Measurements from ENCODE around the gene ANGEL2. TPM values are rescaled to one million over a fixed set of nuclear protein-coding genes. Genes with fewer than 3 reads are reported as not detected.

Gene ANGEL2
- total RNA-seq, 1 experiment from 2014 or later, result 27.0 TPM

GRCh38 chr1:213060836-213061235, 45.2 kb upstream of the ANGEL2 start:
- Histone ChIP-seq H3K36me3 (ENCODE audit: low read depth, low read length) (no peaks in the 10 kb centered on the region), H3F3A (ENCODE audit: low read length, unreplicated experiment) (no peaks in the 10 kb centered on the region), H3K27me3 (ENCODE audit: low read length) (no peaks in the 10 kb centered on the region), H3K4me2 (ENCODE audit: low read length) (no peak overlapping the region), H3K79me2 (ENCODE audit: low read length) (peaks cover 92% of the 10 kb centered on the region), H3K9me2 (replicated peaks; ENCODE audit: low read length) (no peaks in the 10 kb centered on the region), H3K9me3 (ENCODE audit: low read length) (no peaks in the 10 kb centered on the region), H3K27ac (ENCODE audit: low read length) (no peak overlapping the region), H3K4me1 (ENCODE audit: insufficient read depth, low read length) (no peaks in the 10 kb centered on the region), H2AFZ (ENCODE audit: low read length) (no peak overlapping the region), H3K4me3 (ENCODE audit: low read length) (no peak overlapping the region), H4K20me1 (ENCODE audit: low read length) (no peaks in the 10 kb centered on the region), H3K9ac (ENCODE audit: low read length) (no peak overlapping the region)
- no peak for ATAC-seq
- intact Hi-C loops (cut with micrococcal nuclease), result no loop called here
- no TSS peak for BruUV-seq (replicated peaks)
- CTCF ChIA-PET, result no interaction called here
- TF ChIP-seq EZH2 (IDR thresholded peaks at IDR 0.05; ENCODE audit: low read length, unreplicated experiment) (no peak), CTCF (conservative IDR thresholded peaks at IDR 0.05; ENCODE audit: low read depth, low read length) (no peak), EZH2phosphoT487 (IDR thresholded peaks at IDR 0.05; ENCODE audit: borderline replicate concordance, low read length) (no peak)
- DNase-seq, result no peak
- POLR2A ChIA-PET (ENCODE audit: unreplicated experiment), result no interaction called here

GRCh38 chr1:213057264-213058059, 41.8 kb upstream of the ANGEL2 start:
- no TSS peak for BruUV-seq (replicated peaks)
- ATAC-seq, result no peak
- Histone ChIP-seq H3K79me2 (ENCODE audit: low read length) (peaks cover 99% of the 10 kb centered on the region), H3K36me3 (ENCODE audit: low read depth, low read length) (no peaks in the 10 kb centered on the region), H2AFZ (ENCODE audit: low read length) (no peak overlapping the region), H3K4me3 (ENCODE audit: low read length) (no peak overlapping the region), H3K9me2 (replicated peaks; ENCODE audit: low read length) (no peaks in the 10 kb centered on the region), H3F3A (ENCODE audit: low read length, unreplicated experiment) (no peaks in the 10 kb centered on the region), H4K20me1 (ENCODE audit: low read length) (no peaks in the 10 kb centered on the region), H3K27ac (ENCODE audit: low read length) (no peak overlapping the region), H3K4me2 (ENCODE audit: low read length) (no peak overlapping the region), H3K9me3 (ENCODE audit: low read length) (no peaks in the 10 kb centered on the region), H3K9ac (ENCODE audit: low read length) (no peak overlapping the region), H3K4me1 (ENCODE audit: insufficient read depth, low read length) (peaks cover 23% of the 10 kb centered on the region; the same call in 1 of the 2 replicates), H3K27me3 (ENCODE audit: low read length) (no peaks in the 10 kb centered on the region)
- TF ChIP-seq EZH2 (IDR thresholded peaks at IDR 0.05; ENCODE audit: low read length, unreplicated experiment), result no peak
- DNase-seq, result no peak
- ChIA-PET POLR2A (ENCODE audit: unreplicated experiment) (no interaction called here), CTCF (no interaction called here)
- intact Hi-C loops (cut with micrococcal nuclease), result no loop called here

- Histone ChIP-seq H3F3A (ENCODE audit: low read length, unreplicated experiment) (no peaks in the 10 kb centered on the region), H3K4me2 (ENCODE audit: low read length) (no peak overlapping the region), H3K27ac (ENCODE audit: low read length) (no peak overlapping the region), H3K9ac (ENCODE audit: low read length) (no peak overlapping the region), H3K9me2 (replicated peaks; ENCODE audit: low read length) (no peaks in the 10 kb centered on the region), H3K4me1 (ENCODE audit: insufficient read depth, low read length) (peaks cover 31% of the 10 kb centered on the region), H3K4me3 (ENCODE audit: low read length) (no peak overlapping the region), H3K79me2 (ENCODE audit: low read length) (peaks cover 94% of the 10 kb centered on the region), H3K27me3 (ENCODE audit: low read length) (no peaks in the 10 kb centered on the region), H2AFZ (ENCODE audit: low read length) (no peak overlapping the region), H3K36me3 (ENCODE audit: low read depth, low read length) (no peaks in the 10 kb centered on the region), H4K20me1 (ENCODE audit: low read length) (no peaks in the 10 kb centered on the region), H3K9me3 (ENCODE audit: low read length) (no peaks in the 10 kb centered on the region)
- intact Hi-C loops (cut with micrococcal nuclease), result no loop called here
- ATAC-seq (no peak), DNase-seq (no peak)
- POLR2A ChIA-PET (ENCODE audit: unreplicated experiment), result no interaction called here
- CTCF ChIA-PET, result no interaction called here
- BruUV-seq (replicated peaks), result no TSS peak
- TF ChIP-seq EZH2 (IDR thresholded peaks at IDR 0.05; ENCODE audit: low read length, unreplicated experiment) (no peak), EZH2phosphoT487 (IDR thresholded peaks at IDR 0.05; ENCODE audit: borderline replicate concordance, low read length) (no peak), CTCF (conservative IDR thresholded peaks at IDR 0.05; ENCODE audit: low read depth, low read length) (no peak)
Observed at GRCh38 chr1:213055767-213056166, 40.1 kb upstream of the ANGEL2 start.
